ENCODE data around the gene POLR2J3.
"Not testable (repeated sequence)": the region's sequence is repeated elsewhere in the genome, so short reads cannot be mapped to it uniquely, and the experiment has no call there.

- TF ChIP-seq EZH2 (IDR thresholded peaks at IDR 0.05; ENCODE audit: insufficient read depth, low read length); CTCF (IDR thresholded peaks at IDR 0.05; ENCODE audit: insufficient read depth, low read depth, low read length): not testable (repeated sequence)
These were observed 28.0 kb downstream of the POLR2J3 start for GRCh38 chr7:102544372-102544771.

Measured in astrocyte (in vitro differentiated cells and primary cell).